B cell (primary cell): ENCODE measurements around the gene VANGL2.

Experiments
- EZH2 ChIP-seq: IDR thresholded peaks from 2 replicates; pipeline ENCODE4 v1.6.1; 2012; ENCODE audit warnings: borderline replicate concordance, low read depth, mild to moderate bottlenecking, moderate library complexity, low read length; ENCODE audit not compliant: insufficient read depth, poor library complexity, severe bottlenecking
- TF ChIP-seq, protein P1 (sequence below): fragments of 200-600 bp; IDR thresholded peaks from one replicate; pipeline ENCODE4 v1.8.0; 2022; ENCODE audit warnings: antibody characterized with exemption, mild to moderate bottlenecking

- no peak for TF ChIP-seq EZH2
- TF ChIP-seq, protein P1, sequence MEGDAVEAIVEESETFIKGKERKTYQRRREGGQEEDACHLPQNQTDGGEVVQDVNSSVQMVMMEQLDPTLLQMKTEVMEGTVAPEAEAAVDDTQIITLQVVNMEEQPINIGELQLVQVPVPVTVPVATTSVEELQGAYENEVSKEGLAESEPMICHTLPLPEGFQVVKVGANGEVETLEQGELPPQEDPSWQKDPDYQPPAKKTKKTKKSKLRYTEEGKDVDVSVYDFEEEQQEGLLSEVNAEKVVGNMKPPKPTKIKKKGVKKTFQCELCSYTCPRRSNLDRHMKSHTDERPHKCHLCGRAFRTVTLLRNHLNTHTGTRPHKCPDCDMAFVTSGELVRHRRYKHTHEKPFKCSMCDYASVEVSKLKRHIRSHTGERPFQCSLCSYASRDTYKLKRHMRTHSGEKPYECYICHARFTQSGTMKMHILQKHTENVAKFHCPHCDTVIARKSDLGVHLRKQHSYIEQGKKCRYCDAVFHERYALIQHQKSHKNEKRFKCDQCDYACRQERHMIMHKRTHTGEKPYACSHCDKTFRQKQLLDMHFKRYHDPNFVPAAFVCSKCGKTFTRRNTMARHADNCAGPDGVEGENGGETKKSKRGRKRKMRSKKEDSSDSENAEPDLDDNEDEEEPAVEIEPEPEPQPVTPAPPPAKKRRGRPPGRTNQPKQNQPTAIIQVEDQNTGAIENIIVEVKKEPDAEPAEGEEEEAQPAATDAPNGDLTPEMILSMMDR = no peak
Observed at GRCh38 chr1:160419150-160419837, 18.9 kb downstream of the VANGL2 start.
